Kidney epithelial cell (primary cell): ENCODE data around the gene TMEM45B. TPM values are rescaled to one million over a fixed set of nuclear protein-coding genes. Genes with fewer than 3 reads are reported as not detected.
"Not testable (repeated sequence)": the region's sequence is repeated elsewhere in the genome, so short reads cannot be mapped to it uniquely, and the experiment has no call there.

ENCODE experiments used
- DNase-seq: peaks from one replicate; pipeline ENCODE4 v3.0.0-alpha.2; 2010; ENCODE audit warnings: low read depth
- H3K27me3 ChIP-seq: 2 replicates; pipeline ENCODE4 v1.6.0; 2011; ENCODE audit warnings: low read length; ENCODE audit not compliant: control insufficient read depth, insufficient read depth
- H3K36me3 ChIP-seq: 2 replicates; pipeline ENCODE4 v1.5.1; 2011; ENCODE audit warnings: low read length; ENCODE audit not compliant: control insufficient read depth, insufficient read depth
- H3K4me3 ChIP-seq: 2 replicates; pipeline ENCODE4 v1.5.1; 2011; ENCODE audit warnings: low read depth, mild to moderate bottlenecking, control low read depth, low read length
- CTCF ChIP-seq: IDR thresholded peaks from 2 replicates; pipeline ENCODE4 v1.5.1; 2011; ENCODE audit warnings: mild to moderate bottlenecking, moderate library complexity, low read length, control low read depth, inconsistent platforms; ENCODE audit not compliant: insufficient read depth, poor library complexity, severe bottlenecking
- total RNA-seq: library from RNA; depleted of rRNA; stranded (reverse); fragments of >200 nt; gene quantifications from 2 replicates; pipeline ENCODE4 v1.2.3, GENCODE V29; 2015

The TMEM45B gene
- total RNA-seq, 1 donor from 2014 or later = 2.8 TPM

- no peak for TF ChIP-seq CTCF
- DNase-seq = no peak
- H3K27me3 ChIP-seq = no peaks in the 10 kb centered on the region
Measured at GRCh38 chr11:129800655-129801054, 15.0 kb upstream of the TMEM45B start.

GRCh38 chr11:129803533-129803932, 12.1 kb upstream of the TMEM45B start:
- no peak for DNase-seq
- no peak for TF ChIP-seq CTCF
- Histone ChIP-seq H3K27me3 (no peaks in the 10 kb centered on the region), H3K4me3 (no peak overlapping the region), H3K36me3 (no peaks in the 10 kb centered on the region)

More at GRCh38 chr11:129800655-129801054, 15.0 kb upstream of the TMEM45B start:
- Histone ChIP-seq H3K36me3 (no peaks in the 10 kb centered on the region), H3K4me3 (no peak overlapping the region)

GRCh38 chr11:129804012-129804411, 11.6 kb upstream of the TMEM45B start:
- Histone ChIP-seq H3K27me3 (no peaks in the 10 kb centered on the region), H3K4me3 (no peak overlapping the region), H3K36me3 (no peaks in the 10 kb centered on the region)
- TF ChIP-seq CTCF = no peak
- DNase-seq = no peak

- H3K36me3 ChIP-seq, DNase-seq, H3K4me3 ChIP-seq, H3K27me3 ChIP-seq: not testable (repeated sequence)
Measured at GRCh38 chr11:129808241-129808640, 7.4 kb upstream of the TMEM45B start.

- no peaks in the 10 kb centered on the region for H3K36me3 ChIP-seq
- no peak overlapping the region for H3K4me3 ChIP-seq
- no peak for TF ChIP-seq CTCF
- peaks cover 7% of the 10 kb centered on the region for H3K27me3 ChIP-seq
- DNase-seq = no peak
Measured at GRCh38 chr11:129813231-129813791, 2.3 kb upstream of the TMEM45B start.

GRCh38 chr11:129814244-129815014, 1.2 kb upstream of the TMEM45B start:
- Histone ChIP-seq H3K36me3 (no peaks in the 10 kb centered on the region), H3K27me3 (peaks cover 7% of the 10 kb centered on the region), H3K4me3 (no peak overlapping the region)
- DNase-seq = no peak
- TF ChIP-seq CTCF = no peak
